Tibial artery (tissue), 4 donors: ENCODE measurements around the gene MAP4.

Experiments used
- DNase-seq, 2 donors: peaks; one replicate each; pipeline ENCODE4 v3.0.0-alpha.2; 2019
- H3K27ac ChIP-seq, 2 donors: fragments of 200-600 bp; sonication (generic) in 1 of 2; 1 replicate in 1 of 2; 2 replicates in 1 of 2; pipeline ENCODE4 v1.5.1; 2018 to 2019; ENCODE audit warnings: mild to moderate bottlenecking in 1 of 2
- H3K27me3 ChIP-seq, 2 donors: fragments of 200-600 bp; sonication (generic) in 1 of 2; one replicate each; pipeline versions ENCODE4 v1.5.1 to v1.6.0; 2016 to 2019
- H3K36me3 ChIP-seq, 3 donors: fragments of 200-600 bp; sonication (generic) in 2 of 3; one replicate each; pipeline ENCODE4 v1.5.1; 2016 to 2019; ENCODE audit warnings: mild to moderate bottlenecking in 2 of 3
- H3K4me1 ChIP-seq, 4 donors: fragments of 200-600 bp; sonication (generic) in 2 of 4; 1 replicate in 3 of 4; 2 replicates in 1 of 4; pipeline ENCODE4 v1.5.1; 2016 to 2019
- H3K4me3 ChIP-seq, 2 donors: fragments of 200-600 bp; sonication (generic) in 1 of 2; 1 replicate in 1 of 2; 2 replicates in 1 of 2; pipeline ENCODE4 v1.5.1; 2018 to 2019; ENCODE audit warnings: mild to moderate bottlenecking in 2 of 2
- H3K9me3 ChIP-seq, 3 donors: fragments of 200-600 bp; sonication (generic) in 1 of 3; one replicate each; pipeline ENCODE4 v1.5.1; 2016 to 2019
- CTCF ChIP-seq, 2 experiments: fragments of 200-600 bp in 1 of 2; fragments of 450-650 bp in 1 of 2; IDR thresholded peaks; one replicate each; pipeline ENCODE4 v1.5.1; 2017 to 2019; ENCODE audit warnings: antibody characterized with exemption in 2 of 2, mild to moderate bottlenecking in 1 of 2, moderate library complexity in 1 of 2
- intact Hi-C: fragments of 100-400 bp; cut with DNase I; formaldehyde crosslinking; loops from one replicate; pipeline ENCODE4 v1.15.0; 2023; ENCODE audit warnings: low total_unique reads

MAP4 gene

GRCh38 chr3:47813551-47814177 is 202.6 kb downstream of the MAP4 start:
- intact Hi-C loops = no loop called here
- no peaks in the 10 kb centered on the region for H3K27me3 ChIP-seq
- H3K9me3 ChIP-seq = no peaks in the 10 kb centered on the region
- TF ChIP-seq CTCF (IDR thresholded peaks at IDR 0.05) = no peak
- DNase-seq = no peak
- H3K4me1 ChIP-seq = no peaks in the 10 kb centered on the region
- no peak overlapping the region for H3K4me3 ChIP-seq
- peaks cover 39 to 80% (median 62%) of the 10 kb centered on the region in 3 donors for H3K36me3 ChIP-seq
- H3K27ac ChIP-seq = no peak overlapping the region

GRCh38 chr3:47804577-47804976 is 211.6 kb downstream of the MAP4 start:
- Histone ChIP-seq H3K27ac (peak overlapping the region in 1 of 2 donors; percentile 98), H3K4me3 (no peak overlapping the region), H3K4me1 (peaks cover 0 to 20% (median 17%) of the 10 kb centered on the region in 4 donors), H3K27me3 (no peaks in the 10 kb centered on the region), H3K9me3 (no peaks in the 10 kb centered on the region), H3K36me3 (peaks cover 14 to 43% (median 23%) of the 10 kb centered on the region in 3 donors)
- intact Hi-C loops = no loop called here
- DNase-seq = no peak
- TF ChIP-seq CTCF (IDR thresholded peaks at IDR 0.05) = no peak

- Histone ChIP-seq H3K36me3 (peaks cover 14 to 36% (median 20%) of the 10 kb centered on the region in 3 donors), H3K27ac (peak overlapping the region; percentile 92 to 98), H3K9me3 (no peaks in the 10 kb centered on the region), H3K4me1 (peaks cover 0 to 20% (median 17%) of the 10 kb centered on the region in 4 donors), H3K4me3 (peak overlapping the region; percentile 72 to 99), H3K27me3 (no peaks in the 10 kb centered on the region)
- intact Hi-C loops = no loop called here
- no peak for TF ChIP-seq CTCF (IDR thresholded peaks at IDR 0.05)
- DNase-seq = no peak
These were observed 212.7 kb downstream of the MAP4 start for GRCh38 chr3:47803480-47804025.

GRCh38 chr3:47802734-47803479 is 213.3 kb downstream of the MAP4 start, which contains the start of gene DHX30:
TSS of gene DHX30 (plus strand) at chr3:47803138. CDS start at chr3:47810684, 7,546 bp downstream.
- Histone ChIP-seq H3K4me3 (peak within 1 kb of the TSS; percentile 72 to 99), H3K4me1 (peaks cover 0 to 20% (median 17%) of the 10 kb centered on the region in 4 donors), H3K27ac (peak within 1 kb of the TSS; percentile 92 to 98), H3K9me3 (no peaks in the 10 kb centered on the region), H3K27me3 (no peaks in the 10 kb centered on the region), H3K36me3 (peaks cover 10 to 30% (median 20%) of the 10 kb centered on the region in 3 donors)
- intact Hi-C loops = no loop called here
- DNase-seq = peak; percentile 86 to 92
- TF ChIP-seq CTCF (IDR thresholded peaks at IDR 0.05) = no peak
